Stimulated activated CD4-positive, alpha-beta T cell treated with anti-CD3 and anti-CD28 coated beads, TNF-alpha, amount 100 ng/mL, for 24 hours (primary cell): ENCODE data around the gene CAMK2B.
"Not testable (repeated sequence)": the region's sequence is repeated elsewhere in the genome, so short reads cannot be mapped to it uniquely, and the experiment has no call there.

Experiments used
- DNase-seq, 3 experiments: peaks; one replicate each; pipeline ENCODE4 v3.0.0-alpha.2; 2020; ENCODE audit warnings: low read depth in 3 of 3

Gene CAMK2B

DNA sequence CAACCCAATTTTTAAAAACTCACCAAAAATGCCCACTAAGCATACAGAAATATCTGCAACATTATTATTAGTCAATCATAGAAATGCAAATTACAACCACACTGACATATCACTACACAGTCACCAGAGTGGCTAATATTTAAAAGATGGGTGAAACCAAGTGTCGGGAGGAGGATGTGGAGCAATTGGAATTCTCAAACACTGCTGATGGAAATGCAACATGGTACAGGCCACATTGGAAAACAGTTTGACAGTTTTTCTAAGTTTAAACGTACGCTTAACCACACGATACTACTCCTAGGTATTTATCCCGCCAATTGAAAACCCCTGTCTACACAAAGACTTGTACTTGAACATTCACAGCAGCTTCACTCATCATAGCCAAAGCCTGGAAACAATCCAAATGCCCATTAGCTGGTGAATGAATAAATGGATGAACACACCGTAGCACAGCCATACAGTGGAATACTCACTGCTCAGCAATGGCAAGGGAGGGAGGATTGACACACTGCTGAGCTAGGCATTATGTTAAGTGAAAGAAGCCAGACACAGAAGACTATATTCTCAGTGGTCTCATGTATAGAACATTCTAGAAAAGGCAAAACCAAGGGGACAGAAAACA is 152.5 kb downstream of the CAMK2B start:
- DNase-seq, result no peak

DNA sequence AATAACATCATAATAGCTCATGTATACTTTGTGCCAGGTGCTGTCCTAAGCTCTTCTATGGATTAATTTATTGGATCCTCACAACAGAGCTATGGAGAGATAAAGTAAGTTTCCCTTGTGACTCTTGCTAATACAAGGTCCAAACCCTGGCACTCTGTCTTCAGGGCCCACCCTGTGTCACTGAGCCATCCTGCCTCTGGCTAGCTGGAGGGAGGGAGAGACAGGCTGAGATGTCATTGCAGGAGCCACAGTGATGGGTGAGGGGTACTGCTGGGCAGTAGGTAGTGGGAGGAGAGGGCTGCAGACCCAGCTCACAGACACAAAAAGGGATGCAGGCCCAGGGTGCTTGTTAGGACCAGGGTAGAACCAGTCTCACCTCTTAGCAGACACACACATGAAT is 153.0 kb downstream of the CAMK2B start:
- no peak for DNase-seq

DNA sequence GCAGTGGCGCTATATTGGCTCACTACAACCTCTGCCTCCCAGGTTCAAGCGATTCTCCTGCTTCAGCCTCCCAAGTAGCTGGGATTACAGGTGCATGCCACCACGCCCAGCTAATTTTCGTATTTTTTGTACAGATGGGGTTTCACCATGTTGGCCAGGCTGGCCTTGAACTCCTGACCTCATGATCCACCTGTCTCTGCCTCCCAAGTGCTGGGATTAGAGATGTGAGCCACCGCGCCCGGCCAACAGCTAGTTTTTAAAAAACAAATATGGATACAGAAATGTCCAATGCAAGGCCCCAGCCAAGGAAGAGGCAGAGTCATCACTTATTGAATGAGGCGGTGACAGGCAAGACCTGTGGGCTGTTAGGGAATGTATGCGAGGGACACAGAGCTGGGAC is 153.5 kb downstream of the CAMK2B start:
- DNase-seq, result not testable (repeated sequence)

DNA sequence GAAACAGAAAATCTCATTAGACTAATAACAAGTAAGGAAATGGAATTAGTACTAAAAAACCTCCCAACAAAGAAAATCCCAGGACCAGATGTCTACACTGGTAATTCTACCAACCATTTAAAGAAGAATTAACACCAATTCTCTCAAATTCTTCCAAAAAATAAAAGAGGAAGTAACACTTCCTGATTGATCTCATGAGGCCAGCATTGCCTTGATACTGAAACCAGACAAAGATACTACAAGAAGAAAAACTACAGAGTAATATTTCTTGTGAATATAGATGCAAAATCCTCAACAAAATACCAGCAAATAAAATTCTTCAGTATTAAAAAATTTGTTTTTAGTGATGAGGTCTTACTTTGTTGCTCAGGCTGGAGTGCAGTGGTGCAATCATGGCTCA is 157.5 kb downstream of the CAMK2B start:
- DNase-seq, result no peak
